ENCODE measurements around the gene NHSL1. TPM values are rescaled to one million over a fixed set of nuclear protein-coding genes. Genes with fewer than 3 reads are reported as not detected.

NHSL1 gene
- total RNA-seq, 1 experiment from 2014 or later: 32.1 TPM

GRCh38 chr6:138455746-138456400 lies 43.4 kb downstream of the NHSL1 start:
- Mint-ChIP-seq H3K27ac (ENCODE audit: low read depth, unreplicated experiment) (peak overlapping the region; percentile 82), H3K36me3 (ENCODE audit: insufficient read depth, unreplicated experiment) (peaks cover 6% of the 10 kb centered on the region), H3K9me3 (ENCODE audit: unreplicated experiment) (no peaks in the 10 kb centered on the region), H3K4me1 (ENCODE audit: insufficient read depth, unreplicated experiment) (peaks cover 10% of the 10 kb centered on the region), H3K27me3 (ENCODE audit: insufficient read depth, unreplicated experiment) (no peaks in the 10 kb centered on the region), H3K4me3 (ENCODE audit: unreplicated experiment) (peak overlapping the region; percentile 68)
- ChIA-PET CTCF (interaction anchor here (0.6 to 4.1 kb wide), 15 partner anchors 9 to 511 kb away, joined by 3 to 32 read pairs (median 3); no protein-coding TSS in a partner anchor), POLR2A (interaction anchor here (0.6 to 4.5 kb wide), 24 partner anchors 10 to 727 kb away, joined by 3 to 72 read pairs (median 5); partner anchors contain the start of gene HEBP2)
- peak; percentile 94 for DNase-seq (ENCODE audit: unreplicated experiment)
- intact Hi-C loops (cut with micrococcal nuclease): loop anchor here (1.0 to 5.0 kb wide), 2 partner anchors 45 to 51 kb away; no protein-coding TSS in a partner anchor
- TF ChIP-seq, protein P1, sequence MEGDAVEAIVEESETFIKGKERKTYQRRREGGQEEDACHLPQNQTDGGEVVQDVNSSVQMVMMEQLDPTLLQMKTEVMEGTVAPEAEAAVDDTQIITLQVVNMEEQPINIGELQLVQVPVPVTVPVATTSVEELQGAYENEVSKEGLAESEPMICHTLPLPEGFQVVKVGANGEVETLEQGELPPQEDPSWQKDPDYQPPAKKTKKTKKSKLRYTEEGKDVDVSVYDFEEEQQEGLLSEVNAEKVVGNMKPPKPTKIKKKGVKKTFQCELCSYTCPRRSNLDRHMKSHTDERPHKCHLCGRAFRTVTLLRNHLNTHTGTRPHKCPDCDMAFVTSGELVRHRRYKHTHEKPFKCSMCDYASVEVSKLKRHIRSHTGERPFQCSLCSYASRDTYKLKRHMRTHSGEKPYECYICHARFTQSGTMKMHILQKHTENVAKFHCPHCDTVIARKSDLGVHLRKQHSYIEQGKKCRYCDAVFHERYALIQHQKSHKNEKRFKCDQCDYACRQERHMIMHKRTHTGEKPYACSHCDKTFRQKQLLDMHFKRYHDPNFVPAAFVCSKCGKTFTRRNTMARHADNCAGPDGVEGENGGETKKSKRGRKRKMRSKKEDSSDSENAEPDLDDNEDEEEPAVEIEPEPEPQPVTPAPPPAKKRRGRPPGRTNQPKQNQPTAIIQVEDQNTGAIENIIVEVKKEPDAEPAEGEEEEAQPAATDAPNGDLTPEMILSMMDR (IDR thresholded peaks at IDR 0.05; ENCODE audit: unreplicated experiment): no peak
- no TSS peak for BruUV-seq (replicated peaks)

- Mint-ChIP-seq H3K4me1 (ENCODE audit: insufficient read depth, unreplicated experiment) (peaks cover 10% of the 10 kb centered on the region), H3K27ac (ENCODE audit: low read depth, unreplicated experiment) (peak overlapping the region; percentile 82), H3K9me3 (ENCODE audit: unreplicated experiment) (no peaks in the 10 kb centered on the region), H3K4me3 (ENCODE audit: unreplicated experiment) (peak overlapping the region; percentile 68), H3K27me3 (ENCODE audit: insufficient read depth, unreplicated experiment) (no peaks in the 10 kb centered on the region), H3K36me3 (ENCODE audit: insufficient read depth, unreplicated experiment) (peaks cover 5% of the 10 kb centered on the region)
- intact Hi-C loops (cut with micrococcal nuclease): loop anchor here (1.0 to 5.0 kb wide), 2 partner anchors 44 to 52 kb away; no protein-coding TSS in a partner anchor
- peak; percentile 75 for DNase-seq (ENCODE audit: unreplicated experiment)
- no TSS peak for BruUV-seq (replicated peaks)
- ChIA-PET CTCF (interaction anchor here (0.6 to 4.1 kb wide), 11 partner anchors 10 to 510 kb away, joined by 3 to 32 read pairs (median 7); no protein-coding TSS in a partner anchor), POLR2A (interaction anchor here (0.6 to 4.5 kb wide), 24 partner anchors 10 to 726 kb away, joined by 3 to 72 read pairs (median 4); partner anchors contain the start of gene HEBP2)
- TF ChIP-seq, protein P1 (IDR thresholded peaks at IDR 0.05; ENCODE audit: unreplicated experiment): no peak
Observed at GRCh38 chr6:138454981-138455706, 44.1 kb downstream of the NHSL1 start.

- no peak overlapping the region for H3K27ac Mint-ChIP-seq (ENCODE audit: low read depth, unreplicated experiment)
Observed at GRCh38 chr6:138451043-138451442, 48.3 kb downstream of the NHSL1 start.

More at GRCh38 chr6:138451043-138451442, 48.3 kb downstream of the NHSL1 start:
- ChIA-PET CTCF (interaction anchor here (0.5 to 1.0 kb wide), 5 partner anchors 22 to 189 kb away, joined by 3 to 5 read pairs (median 3); no protein-coding TSS in a partner anchor), POLR2A (no interaction called here)
- no peak for DNase-seq (ENCODE audit: unreplicated experiment)
- TF ChIP-seq, protein P1 (IDR thresholded peaks at IDR 0.05; ENCODE audit: unreplicated experiment): no peak
- intact Hi-C loops (cut with micrococcal nuclease): no loop called here
- peaks cover 10% of the 10 kb centered on the region for H3K4me1 Mint-ChIP-seq (ENCODE audit: insufficient read depth, unreplicated experiment)
- no peaks in the 10 kb centered on the region for H3K9me3 Mint-ChIP-seq (ENCODE audit: unreplicated experiment)
- peaks cover 5% of the 10 kb centered on the region for H3K36me3 Mint-ChIP-seq (ENCODE audit: insufficient read depth, unreplicated experiment)
- no peak overlapping the region for H3K4me3 Mint-ChIP-seq (ENCODE audit: unreplicated experiment)
- no peaks in the 10 kb centered on the region for H3K27me3 Mint-ChIP-seq (ENCODE audit: insufficient read depth, unreplicated experiment)
- BruUV-seq (replicated peaks): no TSS peak
